Neural cell (in vitro differentiated cells): Measurements from ENCODE around the gene FOXO6. TPM values are rescaled to one million over a fixed set of nuclear protein-coding genes. Genes with fewer than 3 reads are reported as not detected.

Experiments used
- H2AFZ ChIP-seq: fragments of 200-600, 300-800 bp; sonication (generic), shearing (Covaris generic); 2 replicates; pipeline ENCODE4 v1.6.0; 2014; ENCODE audit warnings: low read depth, mild to moderate bottlenecking, antibody characterized with exemption, low read length, moderate library complexity
- H3F3A ChIP-seq: fragments of 200-600 bp; shearing (Covaris generic); 2 replicates; pipeline ENCODE4 v1.6.1; 2016; ENCODE audit warnings: mild to moderate bottlenecking, moderate library complexity, mixed read lengths, antibody characterized with exemption, low read length; ENCODE audit not compliant: insufficient read depth, poor library complexity, severe bottlenecking
- H3K27ac ChIP-seq: fragments of 200-600, 300-800 bp; sonication (generic), shearing (Covaris generic); 2 replicates; pipeline ENCODE4 v1.5.1; 2014; ENCODE audit warnings: mild to moderate bottlenecking, low read length, moderate library complexity
- H3K27me3 ChIP-seq: fragments of 300-800, 200-600 bp; sonication (generic), shearing (Covaris generic); 2 replicates; pipeline ENCODE4 v1.6.0; 2014; ENCODE audit warnings: mild to moderate bottlenecking, low read depth, low read length, moderate library complexity; ENCODE audit not compliant: insufficient read depth
- H3K36me3 ChIP-seq: fragments of 300-800, 200-600 bp; sonication (generic), shearing (Covaris generic); 2 replicates; pipeline ENCODE4 v1.5.1; 2014; ENCODE audit warnings: mild to moderate bottlenecking, antibody characterized with exemption, low read length, moderate library complexity; ENCODE audit not compliant: insufficient read depth
- H3K4me2 ChIP-seq: fragments of 300-800, 200-600 bp; sonication (generic), shearing (Covaris generic); 2 replicates; pipeline ENCODE4 v1.6.0; 2014; ENCODE audit warnings: mild to moderate bottlenecking, low read length
- H3K4me3 ChIP-seq: fragments of 300-800, 200-600 bp; sonication (generic), shearing (Covaris generic); 2 replicates; pipeline ENCODE4 v1.5.1; 2014; ENCODE audit warnings: mild to moderate bottlenecking, low read length, moderate library complexity
- H3K79me2 ChIP-seq: fragments of 200-600 bp; shearing (Covaris generic); replicated peaks from 2 replicates; pipeline ENCODE4 v1.6.0; 2014; ENCODE audit warnings: mild to moderate bottlenecking, low read length, moderate library complexity; ENCODE audit not compliant: insufficient read depth
- H3K9ac ChIP-seq: fragments of 300-800, 200-600 bp; sonication (generic), shearing (Covaris generic); 2 replicates; pipeline ENCODE4 v1.6.1; 2016; ENCODE audit warnings: mild to moderate bottlenecking, low read length, mixed read lengths
- H3K9me2 ChIP-seq: fragments of 200-600 bp; shearing (Covaris generic); 2 replicates; pipeline ENCODE4 v1.6.1; 2016; ENCODE audit warnings: mild to moderate bottlenecking, low read length, mixed read lengths; ENCODE audit not compliant: insufficient read depth
- H3K9me3 ChIP-seq: fragments of 200-600, 300-800 bp; sonication (generic), shearing (Covaris generic); 2 replicates; pipeline ENCODE4 v1.6.1; 2016; ENCODE audit warnings: mild to moderate bottlenecking, mixed run types, low read length, moderate library complexity, mixed read lengths
- H4K20me1 ChIP-seq: fragments of 200-600 bp; shearing (Covaris generic); 2 replicates; pipeline ENCODE4 v1.6.1; 2016; ENCODE audit warnings: mild to moderate bottlenecking, mixed run types; ENCODE audit not compliant: insufficient read depth
- CTCF ChIP-seq: fragments of 450-650 bp; IDR thresholded peaks from 2 replicates; pipeline ENCODE4 v1.5.1; 2014; ENCODE audit warnings: antibody characterized with exemption, mild to moderate bottlenecking, moderate library complexity; ENCODE audit not compliant: poor library complexity, severe bottlenecking
- EP300 ChIP-seq: fragments of 450-650 bp; conservative IDR thresholded peaks from 2 replicates; pipeline ENCODE4 v1.6.1; 2014; ENCODE audit warnings: antibody characterized with exemption, mild to moderate bottlenecking, moderate library complexity; ENCODE audit not compliant: poor library complexity, severe bottlenecking
- EZH2 ChIP-seq: fragments of 200-600, 300-800 bp; shearing (Covaris generic), sonication (generic); IDR thresholded peaks from 2 replicates; pipeline ENCODE4 v1.6.1; 2014; ENCODE audit warnings: antibody characterized with exemption, low read length, borderline replicate concordance, mild to moderate bottlenecking; ENCODE audit not compliant: insufficient read depth, poor library complexity, severe bottlenecking
- MXI1 ChIP-seq: fragments of 450-650 bp; conservative IDR thresholded peaks from 2 replicates; pipeline ENCODE4 v1.6.1; 2014; ENCODE audit warnings: antibody characterized with exemption, mild to moderate bottlenecking; ENCODE audit not compliant: poor library complexity, severe bottlenecking
- POLR2AphosphoS5 ChIP-seq: IDR thresholded peaks from 2 replicates; pipeline ENCODE4 v1.6.1; 2012
- RAD21 ChIP-seq: fragments of 450-650 bp; conservative IDR thresholded peaks from 2 replicates; pipeline ENCODE4 v1.6.1; 2014; ENCODE audit warnings: antibody characterized with exemption, mild to moderate bottlenecking, moderate library complexity
- REST ChIP-seq: IDR thresholded peaks from 2 replicates; pipeline ENCODE4 v1.6.1; 2012; ENCODE audit warnings: borderline replicate concordance
- SMC3 ChIP-seq: fragments of 450-650 bp; conservative IDR thresholded peaks from 2 replicates; pipeline ENCODE4 v1.6.1; 2014; ENCODE audit warnings: antibody characterized with exemption, mild to moderate bottlenecking, moderate library complexity; ENCODE audit not compliant: poor library complexity
- TAF1 ChIP-seq: IDR thresholded peaks from 2 replicates; pipeline ENCODE4 v1.6.1; 2012; ENCODE audit warnings: low read depth
- polyA plus RNA-seq: library from polyadenylated mRNA; depleted of rRNA; stranded (reverse); fragments of >200 nt; gene quantifications from 2 replicates; pipeline ENCODE4 v1.2.3, GENCODE V29; 2014

FOXO6 gene
- polyA plus RNA-seq, 1 donor from 2014 or later = 0.59 TPM

- no peak overlapping the region for H3K27ac ChIP-seq
- peaks cover 5% of the 10 kb centered on the region for H3K9me3 ChIP-seq
- H3K79me2 ChIP-seq = no peaks in the 10 kb centered on the region
- H3K4me2 ChIP-seq = no peak overlapping the region
- H3K9ac ChIP-seq = no peak overlapping the region
- H3K4me3 ChIP-seq = no peak overlapping the region
- no peaks in the 10 kb centered on the region for H3K27me3 ChIP-seq
- no peaks in the 10 kb centered on the region for H3K9me2 ChIP-seq
- H2AFZ ChIP-seq = no peak overlapping the region
- H4K20me1 ChIP-seq = no peaks in the 10 kb centered on the region
- H3K36me3 ChIP-seq = no peaks in the 10 kb centered on the region
- TF ChIP-seq POLR2AphosphoS5 (no peak), EZH2 (no peak), TAF1 (no peak), RAD21 (no peak), EP300 (no peak), REST (no peak)
- H3F3A ChIP-seq = no peaks in the 10 kb centered on the region
Observed at GRCh38 chr1:41340655-41341364, 20.4 kb upstream of the FOXO6 start.

GRCh38 chr1:41341365-41341683 lies 19.9 kb upstream of the FOXO6 start:
- no peaks in the 10 kb centered on the region for H3F3A ChIP-seq
- H2AFZ ChIP-seq = no peak overlapping the region
- H3K27ac ChIP-seq = no peak overlapping the region
- H3K79me2 ChIP-seq = no peaks in the 10 kb centered on the region
- H4K20me1 ChIP-seq = no peaks in the 10 kb centered on the region
- H3K27me3 ChIP-seq = no peaks in the 10 kb centered on the region
- no peak overlapping the region for H3K4me3 ChIP-seq
- no peak overlapping the region for H3K9ac ChIP-seq
- H3K4me2 ChIP-seq = no peak overlapping the region
- TF ChIP-seq CTCF (no peak), REST (no peak), TAF1 (no peak), RAD21 (no peak), MXI1 (no peak), POLR2AphosphoS5 (no peak), SMC3 (no peak), EP300 (no peak), EZH2 (no peak)
- H3K36me3 ChIP-seq = no peaks in the 10 kb centered on the region
- H3K9me3 ChIP-seq = peaks cover 5% of the 10 kb centered on the region
- no peaks in the 10 kb centered on the region for H3K9me2 ChIP-seq
